DOHH2 (cell line): ENCODE data around the gene CATSPERZ.

Experiments used
- H3F3A ChIP-seq: fragments of 200-600 bp; sonication (generic), shearing (Covaris generic); 2 replicates; pipeline ENCODE4 v1.6.0; 2016; ENCODE audit warnings: antibody characterized with exemption, mild to moderate bottlenecking; ENCODE audit not compliant: control insufficient read depth, insufficient read depth
- H3K27ac ChIP-seq: fragments of 200-600 bp; sonication (generic); 2 replicates; pipeline ENCODE4 v1.5.1; 2014; ENCODE audit warnings: low read depth, mild to moderate bottlenecking, low read length, moderate library complexity
- H3K27me3 ChIP-seq: fragments of 200-600 bp; sonication (generic); 2 replicates; pipeline ENCODE4 v1.6.1; 2014; ENCODE audit warnings: mild to moderate bottlenecking, low read length, mixed read lengths; ENCODE audit not compliant: control insufficient read depth
- H3K36me3 ChIP-seq: fragments of 200-600 bp; sonication (generic); 2 replicates; pipeline ENCODE4 v1.6.1; 2014; ENCODE audit warnings: mild to moderate bottlenecking, low read length, moderate library complexity, mixed read lengths; ENCODE audit not compliant: control insufficient read depth
- H3K4me1 ChIP-seq: fragments of 200-600 bp; sonication (generic); 2 replicates; pipeline ENCODE4 v1.6.1; 2014; ENCODE audit warnings: mild to moderate bottlenecking, low read length, mixed read lengths; ENCODE audit not compliant: control insufficient read depth
- H3K4me2 ChIP-seq: fragments of 200-600 bp; sonication (generic); 2 replicates; pipeline ENCODE4 v1.6.0; 2014; ENCODE audit warnings: mild to moderate bottlenecking, low read length, moderate library complexity
- H3K4me3 ChIP-seq: fragments of 200-600 bp; sonication (generic); 2 replicates; pipeline ENCODE4 v1.5.1; 2014; ENCODE audit warnings: mild to moderate bottlenecking, low read length, mixed read lengths
- H3K79me2 ChIP-seq: fragments of 200-600 bp; sonication (generic); 2 replicates; pipeline ENCODE4 v1.6.1; 2014; ENCODE audit warnings: mild to moderate bottlenecking, low read length, mixed read lengths; ENCODE audit not compliant: control insufficient read depth
- H3K9me2 ChIP-seq: fragments of 200-600 bp; sonication (generic); replicated peaks from 2 replicates; pipeline ENCODE4 v1.6.1; 2014; ENCODE audit warnings: mild to moderate bottlenecking, low read length, mixed read lengths; ENCODE audit not compliant: control insufficient read depth
- H3K9me3 ChIP-seq: fragments of 200-600 bp; sonication (generic); 2 replicates; pipeline ENCODE4 v1.6.1; 2014; ENCODE audit warnings: antibody characterized with exemption, low read length, mixed read lengths; ENCODE audit not compliant: control insufficient read depth, insufficient read depth
- H4K20me1 ChIP-seq: fragments of 200-600 bp; sonication (generic); 2 replicates; pipeline ENCODE4 v1.6.0; 2014; ENCODE audit warnings: low read depth, mild to moderate bottlenecking, antibody characterized with exemption, low read length, moderate library complexity; ENCODE audit not compliant: control insufficient read depth, insufficient read depth
- CTCF ChIP-seq: fragments of 200-600 bp; sonication (generic); IDR thresholded peaks from one replicate; pipeline ENCODE4 v1.5.1; 2014; ENCODE audit warnings: antibody characterized with exemption, mild to moderate bottlenecking, low read depth, low read length; ENCODE audit not compliant: poor library complexity, severe bottlenecking
- EZH2phosphoT487 ChIP-seq: fragments of 200-600 bp; sonication (generic); IDR thresholded peaks from 2 replicates; pipeline ENCODE4 v1.6.1; 2017; ENCODE audit warnings: borderline replicate concordance, mild to moderate bottlenecking, antibody characterized with exemption, low read length, moderate library complexity, mixed read lengths

Gene CATSPERZ

DNA sequence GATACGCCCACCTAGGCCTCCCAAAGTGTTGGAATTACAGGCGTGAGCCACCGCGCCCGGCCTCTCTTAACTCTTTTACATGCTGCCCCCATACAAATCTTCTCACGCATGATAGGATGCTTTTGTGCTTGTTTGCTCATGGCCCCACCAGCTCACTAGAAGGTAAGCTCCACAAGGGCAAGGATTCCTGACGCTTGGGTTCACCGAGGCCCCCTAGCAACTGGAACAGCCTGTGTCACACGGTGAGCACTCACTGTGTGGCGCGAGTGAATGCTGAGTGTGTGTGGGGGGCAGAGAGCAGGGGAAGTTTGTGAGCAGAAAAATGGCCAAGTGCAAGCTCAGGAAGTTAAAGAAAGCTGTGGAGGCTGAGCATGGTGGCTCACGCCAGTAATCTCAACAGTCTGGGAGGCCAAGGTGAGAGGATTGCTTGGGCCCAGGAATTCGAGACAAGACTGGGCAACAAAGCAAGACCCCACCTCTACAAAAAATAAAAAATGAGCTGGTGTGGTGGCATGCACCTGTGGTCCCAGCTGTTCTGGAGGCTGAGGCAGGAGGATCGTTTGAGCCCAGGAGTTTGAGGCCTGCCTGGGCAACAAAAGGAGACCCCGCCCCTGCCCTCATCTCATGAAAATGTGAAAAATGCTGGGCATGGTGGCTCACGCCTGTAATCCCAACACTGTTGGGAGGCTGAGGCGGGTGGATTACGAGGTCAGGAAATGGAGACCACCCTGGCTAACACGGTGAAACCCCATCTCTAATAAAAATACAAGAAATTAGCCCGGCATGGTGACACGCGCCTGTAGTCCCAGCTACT is 18.0 kb upstream of the CATSPERZ start:
- H3K9me2 ChIP-seq: no peaks in the 10 kb centered on the region
- H4K20me1 ChIP-seq: no peaks in the 10 kb centered on the region
- H3K27me3 ChIP-seq: no peaks in the 10 kb centered on the region
- TF ChIP-seq CTCF (no peak), EZH2phosphoT487 (no peak)
- peaks cover under 1% of the 10 kb centered on the region; the same call in 1 of the 2 replicates for H3K36me3 ChIP-seq
- H3K79me2 ChIP-seq: peaks cover 12% of the 10 kb centered on the region
- no peak overlapping the region for H3K4me3 ChIP-seq
- no peaks in the 10 kb centered on the region for H3K9me3 ChIP-seq
- H3F3A ChIP-seq: peaks cover 2% of the 10 kb centered on the region; the same call in 1 of the 2 replicates
- no peak overlapping the region for H3K27ac ChIP-seq
- peaks cover 19% of the 10 kb centered on the region for H3K4me1 ChIP-seq
- no peak overlapping the region for H3K4me2 ChIP-seq

- Histone ChIP-seq H3K9me2 (no peaks in the 10 kb centered on the region), H3K9me3 (no peaks in the 10 kb centered on the region), H3F3A (peaks cover 2% of the 10 kb centered on the region; the same call in 1 of the 2 replicates), H4K20me1 (no peaks in the 10 kb centered on the region), H3K4me3 (no peak overlapping the region; the same call in 1 of the 2 replicates), H3K27me3 (no peaks in the 10 kb centered on the region), H3K36me3 (no peaks in the 10 kb centered on the region; the same call in 1 of the 2 replicates), H3K4me2 (peak overlapping the region; percentile 82; the same call in 1 of the 2 replicates), H3K27ac (no peak overlapping the region), H3K79me2 (peaks cover 12% of the 10 kb centered on the region), H3K4me1 (peaks cover 19% of the 10 kb centered on the region)
- TF ChIP-seq EZH2phosphoT487 (no peak), CTCF (no peak)
Observed at GRCh38 chr11:64283092-64283491, 17.1 kb upstream of the CATSPERZ start.

GRCh38 chr11:64284048-64284961 is 15.9 kb upstream of the CATSPERZ start, which contains the start of gene BAD:
Gene BAD (minus strand): TSS chr11:64284665. CDS start chr11:64284368, 297 bp downstream.
- Histone ChIP-seq H3K4me1 (peaks cover 19% of the 10 kb centered on the region), H3K9me2 (no peaks in the 10 kb centered on the region), H3K27ac (peak within 1 kb of the TSS; percentile 82)

More at GRCh38 chr11:64284048-64284961, 15.9 kb upstream of the CATSPERZ start, which contains the start of gene BAD:
- Histone ChIP-seq H3K4me3 (peak within 1 kb of the TSS; percentile 76), H3K79me2 (peaks cover 12% of the 10 kb centered on the region), H3K9me3 (no peaks in the 10 kb centered on the region), H3K4me2 (peak within 1 kb of the TSS; percentile 82), H4K20me1 (no peaks in the 10 kb centered on the region), H3F3A (peaks cover 2% of the 10 kb centered on the region; the same call in 1 of the 2 replicates), H3K36me3 (no peaks in the 10 kb centered on the region), H3K27me3 (no peaks in the 10 kb centered on the region)
- TF ChIP-seq EZH2phosphoT487 (no peak), CTCF (no peak)
